ENCODE measurements around the gene ELAVL1. TPM values are rescaled to one million over a fixed set of nuclear protein-coding genes. Genes with fewer than 3 reads are reported as not detected.

The ELAVL1 gene
- total RNA-seq, 1 donor from 2014 or later: 89.6 TPM

DNA sequence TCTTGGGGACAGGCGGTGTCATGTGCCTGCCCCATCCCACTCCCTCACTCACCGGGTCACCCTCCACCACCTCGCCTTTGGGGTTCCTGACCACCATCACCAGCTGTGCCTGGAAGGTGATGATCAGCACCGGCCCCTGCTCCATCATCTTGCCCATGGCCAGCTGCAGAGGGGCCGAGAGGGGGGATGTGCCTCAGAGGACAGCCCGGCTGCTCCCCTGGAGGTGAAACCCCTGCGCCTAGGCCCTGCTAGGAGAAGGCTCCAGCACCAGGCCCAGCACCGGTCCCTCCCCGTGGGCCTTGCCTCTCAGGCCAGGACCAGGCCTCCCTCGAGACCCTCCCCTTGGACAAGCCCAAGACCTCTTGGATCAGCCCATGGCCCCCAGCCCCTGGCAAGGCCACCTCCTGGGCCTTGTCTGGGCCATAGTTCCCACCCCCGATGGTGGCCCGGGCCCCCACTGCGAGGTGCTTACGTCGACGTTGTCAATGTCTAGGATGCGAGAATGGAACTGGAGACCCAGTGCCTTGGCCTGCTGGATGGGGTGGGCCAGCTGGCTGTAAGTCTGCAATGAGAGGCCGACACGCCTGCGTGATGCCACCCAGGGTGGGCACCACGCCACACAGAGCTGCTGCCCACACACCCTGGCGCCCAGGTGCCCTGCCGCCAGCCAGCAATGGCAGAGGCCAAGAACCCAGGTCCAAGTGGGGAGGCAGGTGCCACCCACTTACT is 77.7 kb downstream of the ELAVL1 start:
- peaks cover 11% of the 10 kb centered on the region for H3K36me3 Mint-ChIP-seq (ENCODE audit: unreplicated experiment)
- H3K27me3 Mint-ChIP-seq (ENCODE audit: unreplicated experiment): no peaks in the 10 kb centered on the region
- DNase-seq (ENCODE audit: extremely low spot score, unreplicated experiment): no peak
- peak overlapping the region; percentile 97 for H3K27ac Mint-ChIP-seq (ENCODE audit: unreplicated experiment)
- H3K4me3 Mint-ChIP-seq (ENCODE audit: unreplicated experiment): no peak overlapping the region
- peaks cover 39% of the 10 kb centered on the region for H3K4me1 Mint-ChIP-seq (ENCODE audit: unreplicated experiment)
- TF ChIP-seq, protein P1, sequence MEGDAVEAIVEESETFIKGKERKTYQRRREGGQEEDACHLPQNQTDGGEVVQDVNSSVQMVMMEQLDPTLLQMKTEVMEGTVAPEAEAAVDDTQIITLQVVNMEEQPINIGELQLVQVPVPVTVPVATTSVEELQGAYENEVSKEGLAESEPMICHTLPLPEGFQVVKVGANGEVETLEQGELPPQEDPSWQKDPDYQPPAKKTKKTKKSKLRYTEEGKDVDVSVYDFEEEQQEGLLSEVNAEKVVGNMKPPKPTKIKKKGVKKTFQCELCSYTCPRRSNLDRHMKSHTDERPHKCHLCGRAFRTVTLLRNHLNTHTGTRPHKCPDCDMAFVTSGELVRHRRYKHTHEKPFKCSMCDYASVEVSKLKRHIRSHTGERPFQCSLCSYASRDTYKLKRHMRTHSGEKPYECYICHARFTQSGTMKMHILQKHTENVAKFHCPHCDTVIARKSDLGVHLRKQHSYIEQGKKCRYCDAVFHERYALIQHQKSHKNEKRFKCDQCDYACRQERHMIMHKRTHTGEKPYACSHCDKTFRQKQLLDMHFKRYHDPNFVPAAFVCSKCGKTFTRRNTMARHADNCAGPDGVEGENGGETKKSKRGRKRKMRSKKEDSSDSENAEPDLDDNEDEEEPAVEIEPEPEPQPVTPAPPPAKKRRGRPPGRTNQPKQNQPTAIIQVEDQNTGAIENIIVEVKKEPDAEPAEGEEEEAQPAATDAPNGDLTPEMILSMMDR (IDR thresholded peaks at IDR 0.05): no peak
- H3K9me3 Mint-ChIP-seq (ENCODE audit: unreplicated experiment): no peaks in the 10 kb centered on the region

DNA sequence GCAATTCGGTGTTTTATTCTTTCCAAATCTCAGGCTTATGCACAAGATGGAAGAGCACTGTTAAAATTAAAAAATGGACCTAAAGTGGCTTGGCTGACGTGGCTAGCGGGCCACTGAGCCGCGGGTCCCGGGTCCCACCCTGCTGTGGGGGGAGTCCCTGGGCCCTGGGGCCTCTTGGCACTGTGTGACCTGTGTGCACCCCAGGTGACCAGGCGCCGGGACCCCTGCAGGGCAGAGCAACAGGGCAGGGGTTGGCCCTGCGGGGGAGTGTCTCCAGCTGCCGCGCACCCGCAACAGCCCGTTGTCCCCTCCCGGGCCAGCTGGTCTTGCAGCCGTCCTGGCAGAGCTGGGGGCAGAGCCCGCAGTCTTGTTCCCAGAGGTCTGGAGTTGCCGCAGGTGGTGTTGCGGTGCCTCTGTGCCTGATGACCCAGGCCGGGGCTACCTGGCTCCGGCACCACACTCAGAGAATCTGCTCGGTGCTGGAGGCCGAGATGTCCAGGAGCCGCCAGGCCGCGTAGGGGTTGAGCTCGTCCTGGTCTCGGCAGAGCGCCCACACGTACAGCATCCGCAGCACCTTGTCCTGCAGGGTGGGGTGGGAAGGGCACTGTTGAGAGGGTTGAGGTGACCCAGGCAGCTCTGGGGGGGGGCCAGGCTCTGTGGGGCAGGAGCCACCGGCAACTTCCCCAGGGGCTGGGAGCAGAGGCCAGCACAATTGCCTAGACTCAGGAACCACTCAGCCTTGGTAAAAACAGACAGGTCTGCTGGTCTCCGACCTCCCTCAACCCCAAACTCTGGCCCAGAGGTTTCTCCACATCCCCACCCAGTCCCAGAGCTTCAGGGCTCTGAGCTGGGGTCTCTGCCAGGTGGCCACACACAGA is 78.5 kb downstream of the ELAVL1 start:
- H3K27me3 Mint-ChIP-seq (ENCODE audit: unreplicated experiment): no peaks in the 10 kb centered on the region
- TF ChIP-seq, protein P1 (IDR thresholded peaks at IDR 0.05): no peak
- peak overlapping the region; percentile 72 for H3K4me3 Mint-ChIP-seq (ENCODE audit: unreplicated experiment)
- peak overlapping the region; percentile 80 for H3K27ac Mint-ChIP-seq (ENCODE audit: unreplicated experiment)
- peaks cover 42% of the 10 kb centered on the region for H3K4me1 Mint-ChIP-seq (ENCODE audit: unreplicated experiment)
- DNase-seq (ENCODE audit: extremely low spot score, unreplicated experiment): no peak
- H3K36me3 Mint-ChIP-seq (ENCODE audit: unreplicated experiment): peaks cover 11% of the 10 kb centered on the region
- no peaks in the 10 kb centered on the region for H3K9me3 Mint-ChIP-seq (ENCODE audit: unreplicated experiment)

DNA sequence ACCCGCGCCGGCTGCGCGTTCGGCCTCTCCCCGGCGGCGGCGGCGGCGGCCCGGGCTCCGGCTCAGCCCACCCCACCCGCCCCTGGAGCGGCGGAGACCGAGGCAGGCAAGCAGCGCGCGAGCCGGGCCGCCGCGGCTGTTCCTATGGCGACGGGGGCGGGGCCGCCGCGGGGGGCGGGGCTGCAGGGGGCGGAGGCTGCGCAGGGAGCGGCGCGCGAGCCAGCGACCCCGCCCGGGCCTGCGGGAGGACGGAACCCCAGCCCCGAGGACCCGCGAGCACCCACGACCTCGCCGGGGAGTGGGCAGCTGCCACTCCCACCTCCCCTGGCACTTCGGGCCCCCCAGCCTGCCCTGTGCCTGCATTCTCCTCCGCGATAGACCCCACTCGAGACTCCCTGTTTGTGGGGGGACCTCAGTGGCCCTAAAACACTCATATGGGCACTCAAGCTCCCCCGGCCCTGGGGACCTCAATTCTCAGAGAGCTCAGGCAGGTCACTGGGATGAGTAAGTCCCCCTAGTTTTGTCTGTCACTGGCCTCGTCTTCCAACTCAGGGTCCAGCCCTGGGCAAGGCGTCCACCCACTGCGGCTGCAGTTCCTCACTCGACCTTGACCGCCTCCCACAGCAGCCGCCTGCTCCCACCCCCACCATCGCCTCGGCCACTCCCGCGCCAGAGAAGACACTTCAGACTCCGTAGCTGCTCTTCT is 79.3 kb downstream of the ELAVL1 start, which contains the start of gene CTXN1:
Gene CTXN1 (minus strand): TSS at position 115 of the 706 bp plus-strand sequence. CDS start 597 bp downstream, outside the sequence.
- TF ChIP-seq, protein P1 (IDR thresholded peaks at IDR 0.05): no peak
- Mint-ChIP-seq H3K4me1 (ENCODE audit: unreplicated experiment) (peaks cover 49% of the 10 kb centered on the region), H3K4me3 (ENCODE audit: unreplicated experiment) (peak within 1 kb of the TSS; percentile 79), H3K27ac (ENCODE audit: unreplicated experiment) (peak within 1 kb of the TSS; percentile 80), H3K36me3 (ENCODE audit: unreplicated experiment) (peaks cover 11% of the 10 kb centered on the region), H3K9me3 (ENCODE audit: unreplicated experiment) (no peaks in the 10 kb centered on the region), H3K27me3 (ENCODE audit: unreplicated experiment) (no peaks in the 10 kb centered on the region)
- peak; percentile 93 for DNase-seq (ENCODE audit: extremely low spot score, unreplicated experiment)

DNA sequence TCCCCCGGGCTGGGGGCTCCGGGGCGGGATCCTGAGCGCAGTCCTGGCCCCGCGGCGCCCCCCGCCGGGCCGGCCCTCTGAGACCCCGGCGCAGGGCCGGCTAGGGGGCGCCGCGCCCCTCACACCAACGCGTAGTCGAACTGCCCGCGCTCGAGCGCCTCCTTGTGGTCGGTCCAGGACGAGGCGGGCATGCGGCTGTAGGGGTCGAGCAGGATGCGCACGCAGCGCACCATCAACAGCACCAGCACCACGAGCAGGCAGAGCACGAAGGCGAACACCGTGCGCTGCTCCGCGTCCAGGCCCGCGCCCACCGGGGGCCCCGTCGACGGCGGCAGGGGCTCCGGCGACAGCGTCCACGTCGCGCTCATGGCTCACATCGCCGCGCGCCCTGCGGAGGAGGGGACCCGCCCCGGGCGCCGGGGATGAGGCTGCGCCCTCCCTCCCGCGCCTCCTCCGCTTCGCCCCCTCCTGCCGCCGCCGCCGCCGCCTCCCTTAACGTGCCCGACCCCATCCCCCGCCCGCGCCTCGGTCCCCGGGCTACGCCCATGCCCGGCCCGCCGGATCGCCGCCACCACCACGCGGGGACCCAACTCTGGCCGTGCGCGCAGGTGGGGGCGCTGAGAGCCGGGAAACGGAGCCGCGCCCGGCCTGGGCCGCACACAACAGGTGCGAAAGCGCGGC is 80.1 kb downstream of the ELAVL1 start:
- Mint-ChIP-seq H3K36me3 (ENCODE audit: unreplicated experiment) (peaks cover 5% of the 10 kb centered on the region), H3K9me3 (ENCODE audit: unreplicated experiment) (no peaks in the 10 kb centered on the region), H3K4me3 (ENCODE audit: unreplicated experiment) (peak overlapping the region; percentile 79), H3K4me1 (ENCODE audit: unreplicated experiment) (peaks cover 48% of the 10 kb centered on the region), H3K27ac (ENCODE audit: unreplicated experiment) (peak overlapping the region; percentile 62), H3K27me3 (ENCODE audit: unreplicated experiment) (no peaks in the 10 kb centered on the region)
- DNase-seq (ENCODE audit: extremely low spot score, unreplicated experiment): peak; percentile 95
- TF ChIP-seq, protein P1 (IDR thresholded peaks at IDR 0.05): peak; percentile 98
